ENCODE measurements around the gene HOTAIR. TPM values are rescaled to one million over a fixed set of nuclear protein-coding genes. Genes with fewer than 3 reads are reported as not detected.

The HOTAIR gene
- total RNA-seq (not detected in 2 replicates), polyA plus RNA-seq (not detected in 2 replicates), polyA minus RNA-seq (ENCODE audit: low replicate concordance) (not detected in 2 replicates)
- polyA plus RNA-seq (2012) = not detected in 2 replicates

GRCh38 chr12:53974084-53975063 is at the start of gene HOTAIR:
Gene HOTAIR (minus strand): TSS chr12:53974954.
- no peak within 1 kb of the TSS for H3K27ac ChIP-seq (ENCODE audit: insufficient read depth, low read length)
- H3K9ac ChIP-seq (ENCODE audit: insufficient read depth, low read length) = no peak within 1 kb of the TSS
- H3K4me3 ChIP-seq (replicated peaks in 1 of 4; ENCODE audit: control extremely low read depth in 1 of 4, insufficient read depth in 1 of 4, low read depth in 3 of 4, low read length in 4 of 4) = peak within 1 kb of the TSS in 1 of 4 experiments; percentile 22
- peak; percentile 88 for TF ChIP-seq EZH2 (IDR thresholded peaks at IDR 0.05; ENCODE audit: low read length, missing control alignments)
- TF ChIP-seq CTCF (conservative IDR thresholded peaks at IDR 0.05 in 1 of 2, IDR thresholded peaks at IDR 0.05 in 1 of 2; ENCODE audit: low read depth in 1 of 2, low read length in 2 of 2) = no peak
- H4K20me1 ChIP-seq (ENCODE audit: control insufficient read depth, extremely low read depth, insufficient read depth, low read length) = no peaks in the 10 kb centered on the region
- H3K27me3 ChIP-seq (ENCODE audit: control insufficient read depth, insufficient read depth, low read length) = peaks cover 92% of the 10 kb centered on the region
- no peak within 1 kb of the TSS for H3K4me2 ChIP-seq (ENCODE audit: extremely low read depth, insufficient read depth, low read length)
- no peaks in the 10 kb centered on the region for H3K36me3 ChIP-seq (ENCODE audit: control insufficient read depth, insufficient read depth, low read length)
- H3K79me2 ChIP-seq (ENCODE audit: control insufficient read depth, insufficient read depth, low read length) = no peaks in the 10 kb centered on the region
- no peaks in the 10 kb centered on the region for H3K9me3 ChIP-seq (ENCODE audit: control insufficient read depth, insufficient read depth, low read depth, low read length)
- H2AFZ ChIP-seq (ENCODE audit: low read length) = no peak within 1 kb of the TSS
- H3K4me1 ChIP-seq (ENCODE audit: control insufficient read depth, extremely low read depth, insufficient read depth, low read length) = no peaks in the 10 kb centered on the region
- DNase-seq (ENCODE audit: low read depth in 2 of 2) = no peak

GRCh38 chr12:54024127-54024526 is 49.4 kb upstream of the HOTAIR start:
- Histone ChIP-seq H3K9ac (ENCODE audit: insufficient read depth, low read length) (no peak overlapping the region), H3K4me2 (ENCODE audit: extremely low read depth, insufficient read depth, low read length) (no peak overlapping the region), H3K27me3 (ENCODE audit: control insufficient read depth, insufficient read depth, low read length) (peaks cover 48% of the 10 kb centered on the region), H3K36me3 (ENCODE audit: control insufficient read depth, insufficient read depth, low read length) (no peaks in the 10 kb centered on the region), H4K20me1 (ENCODE audit: control insufficient read depth, extremely low read depth, insufficient read depth, low read length) (no peaks in the 10 kb centered on the region), H3K9me3 (ENCODE audit: control insufficient read depth, insufficient read depth, low read depth, low read length) (no peaks in the 10 kb centered on the region), H3K79me2 (ENCODE audit: control insufficient read depth, insufficient read depth, low read length) (no peaks in the 10 kb centered on the region), H3K27ac (ENCODE audit: insufficient read depth, low read length) (no peak overlapping the region), H2AFZ (ENCODE audit: low read length) (no peak overlapping the region), H3K4me3 (replicated peaks in 1 of 4; ENCODE audit: control extremely low read depth in 1 of 4, insufficient read depth in 1 of 4, low read depth in 3 of 4, low read length in 4 of 4) (no peak overlapping the region), H3K4me1 (ENCODE audit: control insufficient read depth, extremely low read depth, insufficient read depth, low read length) (no peaks in the 10 kb centered on the region)
- DNase-seq (ENCODE audit: low read depth in 2 of 2) = no peak
- TF ChIP-seq EZH2 (IDR thresholded peaks at IDR 0.05; ENCODE audit: low read length, missing control alignments) (no peak), CTCF (conservative IDR thresholded peaks at IDR 0.05 in 1 of 2, IDR thresholded peaks at IDR 0.05 in 1 of 2; ENCODE audit: low read depth in 1 of 2, low read length in 2 of 2) (no peak)
